Adrenal gland (tissue), 5 donors: Measurements from ENCODE around the gene MRPL1.

Experiments used
- CTCF ChIP-seq, 6 experiments: fragments of 450-650 bp in 4 of 6; fragments of 200-600 bp in 2 of 6; sonication (generic) in 1 of 6; IDR thresholded peaks; 1 replicate in 5 of 6; 2 replicates in 1 of 6; pipeline versions ENCODE4 v1.5.1 to v1.8.0; 2016 to 2021; ENCODE audit warnings: antibody characterized with exemption in 6 of 6, mild to moderate bottlenecking in 2 of 6, moderate library complexity in 1 of 6
- POLR2A ChIP-seq, 2 donors: fragments of 450-650 bp; IDR thresholded peaks; one replicate each; pipeline ENCODE4 v1.6.1; 2017; ENCODE audit warnings: antibody characterized with exemption in 2 of 2, mild to moderate bottlenecking in 2 of 2, moderate library complexity in 1 of 2
- donor health status: DM: no; HTN: no; CAD: no.

GRCh38 chr4:77815636-77816035 lies 47.0 kb upstream of the MRPL1 start:
- TF ChIP-seq POLR2A (IDR thresholded peaks at IDR 0.05) = no peak
- no peak for TF ChIP-seq CTCF (IDR thresholded peaks at IDR 0.05)
